ENCODE data around the gene CEP44.

- no peak for TF ChIP-seq CTCF (conservative IDR thresholded peaks at IDR 0.05; ENCODE audit: low read depth, low read length)
- no peak for TF ChIP-seq FOS (IDR thresholded peaks at IDR 0.05; ENCODE audit: low read depth, low read length)
Observed at GRCh38 chr4:174304664-174305063, 21.0 kb downstream of the CEP44 start.
